GDM1 (cell line): ENCODE measurements around the gene ZNF813.
A peak's percentile ranks its signal among the peaks of the same experiment; 100 is the strongest.
"Not testable (repeated sequence)": the region's sequence is repeated elsewhere in the genome, so short reads cannot be mapped to it uniquely, and the experiment has no call there.

Experiments
- DNase-seq: peaks from one replicate; lab custom pipeline; 2025; lab: John Stamatoyannopoulos, UW

The ZNF813 gene

GRCh38 chr19:53483751-53484150 is 16.2 kb downstream of the ZNF813 start:
- not testable (repeated sequence) for DNase-seq

GRCh38 chr19:53485046-53486004 is 17.8 kb downstream of the ZNF813 start:
- DNase-seq = no peak

- no peak for DNase-seq
These were observed 24.6 kb downstream of the ZNF813 start for GRCh38 chr19:53492153-53492552.

GRCh38 chr19:53497311-53498023 is 29.9 kb downstream of the ZNF813 start:
- not testable (repeated sequence) for DNase-seq

GRCh38 chr19:53498024-53498395 is 30.5 kb downstream of the ZNF813 start:
- DNase-seq = not testable (repeated sequence)

- DNase-seq = not testable (repeated sequence)
These were observed 35.6 kb downstream of the ZNF813 start for GRCh38 chr19:53503151-53503550.

GRCh38 chr19:53503671-53504364 is 36.3 kb downstream of the ZNF813 start:
- not testable (repeated sequence) for DNase-seq

GRCh38 chr19:53504365-53504703 is 36.8 kb downstream of the ZNF813 start:
- not testable (repeated sequence) for DNase-seq

GRCh38 chr19:53504885-53505284 is 37.4 kb downstream of the ZNF813 start:
- DNase-seq = no peak

GRCh38 chr19:53506728-53507127 is 39.2 kb downstream of the ZNF813 start:
- DNase-seq = no peak

- no peak for DNase-seq
These were observed 40.2 kb downstream of the ZNF813 start for GRCh38 chr19:53507523-53508442.

- no peak for DNase-seq
These were observed 41.9 kb downstream of the ZNF813 start for GRCh38 chr19:53509443-53509842.

- DNase-seq = no peak
These were observed 42.3 kb downstream of the ZNF813 start for GRCh38 chr19:53509845-53510244.

GRCh38 chr19:53511357-53511756 is 43.8 kb downstream of the ZNF813 start:
- no peak for DNase-seq

GRCh38 chr19:53511933-53512374 is 44.4 kb downstream of the ZNF813 start:
- DNase-seq = peak; percentile 41

GRCh38 chr19:53515047-53515446 is 47.5 kb downstream of the ZNF813 start:
- DNase-seq = not testable (repeated sequence)

- no peak for DNase-seq
These were observed 49.7 kb downstream of the ZNF813 start for GRCh38 chr19:53517114-53517741.

- no peak for DNase-seq
These were observed 50.6 kb downstream of the ZNF813 start for GRCh38 chr19:53518121-53518520.

GRCh38 chr19:53518716-53519115 is 51.2 kb downstream of the ZNF813 start:
- DNase-seq = no peak

- DNase-seq = no peak
These were observed 51.9 kb downstream of the ZNF813 start for GRCh38 chr19:53519446-53519845.

GRCh38 chr19:53520163-53520546 is 52.6 kb downstream of the ZNF813 start:
- DNase-seq = no peak
